Mesenteric fat pad (tissue), 1 donor: Measurements from ENCODE around the gene NEURL1B. TPM values are rescaled to one million over a fixed set of nuclear protein-coding genes. Genes with fewer than 3 reads are reported as not detected.

ENCODE experiments used
- DNase-seq: peaks from one replicate; pipeline ENCODE4 v3.0.0-alpha.2; 2020; ENCODE audit warnings: low spot score
- total RNA-seq: library from RNA; stranded (reverse); fragmentation: NEBNext Ultra II Directional; extraction: Animal tissue kit (Norgen Biotek cat#: 25700); gene quantifications from one replicate; pipeline ENCODE4 v1.2.1, GENCODE V29; 2021
- donor health status: DM: yes; HTN: yes; CAD: no.

The NEURL1B gene
- total RNA-seq, 1 donor from 2014 or later: 35.8 TPM

DNA sequence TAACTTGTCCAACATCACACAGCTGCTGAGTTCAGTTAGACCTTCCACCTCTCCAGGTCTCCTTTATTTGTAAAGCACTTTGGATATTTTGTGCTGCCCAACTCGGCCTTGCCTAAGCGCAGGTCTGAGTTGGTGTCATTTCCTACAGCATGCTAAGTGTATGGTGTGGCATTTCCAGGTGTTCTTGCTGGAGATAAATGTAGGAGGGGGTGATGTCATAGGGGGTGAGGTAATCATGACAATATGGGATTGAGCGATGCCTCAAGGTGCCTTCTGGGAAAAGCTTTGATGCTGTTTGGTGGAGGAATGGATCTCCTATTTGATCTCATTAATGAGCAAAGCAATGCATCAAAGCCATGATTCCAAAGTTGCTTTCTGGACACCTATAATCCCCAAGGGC is 32.3 kb upstream of the NEURL1B start:
- DNase-seq: no peak

DNA sequence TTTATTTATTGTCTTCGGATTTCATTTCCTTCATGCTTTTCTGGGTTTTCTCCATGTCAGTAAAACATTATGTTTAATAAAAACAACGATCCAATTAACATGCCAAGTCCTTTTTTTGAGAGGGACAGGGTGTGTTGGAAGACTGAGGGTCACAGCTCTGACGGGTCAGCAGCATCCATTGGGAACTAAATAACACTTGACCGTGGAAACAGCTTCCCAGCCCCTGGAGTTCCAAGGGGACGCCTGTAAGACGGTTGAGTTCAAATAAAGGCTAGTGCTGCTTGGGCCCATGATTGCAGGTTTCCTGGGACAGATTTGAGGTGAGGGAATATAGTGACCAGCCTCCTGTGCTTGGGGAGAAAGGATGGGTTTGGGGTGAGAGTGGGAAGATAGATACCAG is 30.4 kb upstream of the NEURL1B start:
- no peak for DNase-seq

DNA sequence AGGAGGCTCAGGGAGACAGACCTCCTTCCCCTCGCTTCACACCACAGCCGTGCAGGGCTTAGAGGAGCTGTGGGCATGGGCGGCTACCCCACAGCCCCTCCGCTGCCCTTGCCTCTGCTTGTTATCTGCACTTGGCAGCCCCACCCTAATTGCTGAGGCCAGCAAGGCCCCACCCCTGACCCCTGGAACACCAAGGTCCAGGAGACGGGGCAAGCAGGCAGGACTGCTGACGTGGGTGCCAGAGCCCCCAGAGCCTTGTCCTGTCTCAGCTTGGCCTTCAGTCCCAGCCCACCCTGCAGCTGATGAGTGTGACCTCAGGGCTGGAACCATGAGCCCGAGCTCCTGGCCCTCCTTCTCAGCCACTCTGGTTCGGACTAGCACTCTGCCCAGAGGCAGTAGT is 29.1 kb upstream of the NEURL1B start:
- DNase-seq: peak; percentile 59

DNA sequence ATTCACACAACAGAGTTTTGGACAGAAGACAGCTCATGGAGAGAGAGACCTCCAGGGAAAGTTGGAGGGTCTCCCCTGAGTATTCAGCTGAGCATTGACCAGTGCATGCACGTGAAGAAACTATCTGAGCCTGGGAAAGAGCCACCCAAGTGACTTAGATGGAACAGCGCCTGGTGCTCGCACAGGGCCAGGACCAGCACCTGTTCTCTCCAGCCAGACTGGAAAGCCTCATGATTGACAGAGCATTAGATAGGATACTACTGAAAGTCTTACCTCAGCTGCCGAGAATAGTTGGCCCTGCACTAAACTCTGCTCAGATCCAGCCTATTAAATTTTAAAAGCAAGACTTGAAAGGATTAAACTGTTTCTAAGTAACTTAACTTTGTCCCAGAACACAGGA is 28.3 kb upstream of the NEURL1B start:
- peak; percentile 41 for DNase-seq

DNA sequence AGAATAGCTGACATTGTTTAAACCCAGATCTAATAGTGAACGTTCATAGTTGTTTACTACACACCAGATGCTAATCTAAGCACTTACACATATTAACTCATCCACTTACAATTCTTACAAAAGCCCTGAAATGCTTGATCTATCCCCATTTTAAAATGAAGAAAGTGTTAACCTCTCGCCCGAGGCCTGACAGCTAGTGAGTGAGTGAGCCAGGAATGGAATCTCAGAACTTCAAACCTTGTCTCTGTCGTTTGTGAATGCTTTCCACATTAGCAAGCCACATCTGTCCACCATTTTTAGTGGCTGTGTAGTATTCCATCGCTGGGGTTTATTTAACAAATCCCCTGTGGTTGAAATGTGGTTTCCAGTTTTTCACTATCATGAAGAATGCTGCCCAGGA is 24.9 kb upstream of the NEURL1B start:
- no peak for DNase-seq

DNA sequence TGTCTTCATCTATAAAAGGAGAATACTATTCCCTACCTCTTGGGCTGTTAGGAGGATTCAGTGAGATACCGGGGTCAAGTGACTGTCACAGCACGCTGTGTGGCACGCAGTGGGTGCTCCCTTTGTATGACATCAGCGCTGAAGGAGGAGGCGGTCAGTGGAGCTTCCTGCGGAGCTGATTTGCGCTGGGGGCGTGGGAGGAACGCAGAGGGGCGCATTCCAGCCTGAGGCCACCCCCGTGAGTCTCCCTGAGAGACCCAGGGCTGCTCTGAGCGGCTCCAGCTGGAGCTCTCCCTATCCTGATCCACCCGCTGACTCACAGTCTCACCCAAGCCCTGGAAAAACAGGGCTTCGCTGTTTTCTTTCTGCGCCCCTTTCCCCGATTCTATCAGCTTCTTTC is 24.3 kb upstream of the NEURL1B start:
- peak; percentile 75 for DNase-seq

DNA sequence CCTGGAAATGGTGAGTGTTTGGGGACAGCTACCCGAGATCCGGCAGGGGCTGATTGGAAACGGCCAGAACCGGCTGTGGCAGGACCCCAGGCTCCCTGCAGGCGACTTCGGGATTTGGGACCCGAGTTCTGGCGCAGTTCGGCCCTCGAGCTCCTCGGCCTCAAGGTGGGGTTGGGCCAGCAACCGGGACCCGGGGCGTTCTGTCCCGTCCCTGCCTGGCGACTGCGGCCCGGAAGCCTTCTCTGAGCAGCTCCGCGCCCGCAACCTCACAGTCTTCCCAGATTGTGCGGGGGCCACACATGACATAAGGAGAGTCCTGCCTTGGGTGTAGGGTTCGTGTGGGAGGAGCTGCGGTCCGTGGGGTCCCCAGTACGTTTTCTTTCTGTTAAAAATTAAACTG is 23.2 kb upstream of the NEURL1B start:
- DNase-seq: peak; percentile 83

DNA sequence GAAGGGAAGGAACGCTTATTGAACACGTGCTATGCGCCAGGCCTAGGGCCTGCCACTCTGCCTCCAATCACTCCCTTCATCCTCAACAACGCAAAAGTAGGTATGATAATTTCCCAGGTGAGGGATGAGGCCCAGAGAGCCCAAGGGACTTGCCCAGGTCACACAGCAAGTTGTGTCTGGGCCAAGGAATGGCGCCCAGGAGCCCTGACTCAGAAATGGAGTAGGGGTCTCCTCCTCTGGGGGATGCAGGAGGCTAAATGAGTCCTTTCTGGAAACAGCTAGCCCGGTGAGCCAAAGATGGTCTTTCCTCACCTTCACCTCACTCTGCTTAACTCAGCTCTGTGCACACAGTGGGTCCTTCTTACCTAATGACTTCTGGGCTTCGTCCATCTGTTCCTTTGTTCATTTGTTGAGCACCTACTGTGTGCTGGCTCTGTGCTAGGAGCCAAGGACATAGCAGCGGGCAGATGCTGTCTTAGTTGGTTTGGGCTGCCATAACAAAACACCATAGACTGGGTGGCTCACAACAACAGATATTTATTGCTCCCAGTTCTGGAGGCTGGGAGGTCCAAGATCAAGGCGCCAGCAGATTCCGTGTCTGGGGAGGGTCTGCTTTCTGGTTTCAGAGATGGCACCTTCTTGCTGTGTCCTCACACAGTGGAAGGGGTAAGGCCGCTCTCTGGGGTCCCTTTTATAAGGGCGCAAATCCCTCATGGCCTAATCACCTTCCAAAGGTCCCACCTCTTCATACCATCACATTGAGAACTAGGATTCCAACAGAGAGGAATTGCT is 22.3 kb upstream of the NEURL1B start:
- peak; percentile 53 for DNase-seq

DNA sequence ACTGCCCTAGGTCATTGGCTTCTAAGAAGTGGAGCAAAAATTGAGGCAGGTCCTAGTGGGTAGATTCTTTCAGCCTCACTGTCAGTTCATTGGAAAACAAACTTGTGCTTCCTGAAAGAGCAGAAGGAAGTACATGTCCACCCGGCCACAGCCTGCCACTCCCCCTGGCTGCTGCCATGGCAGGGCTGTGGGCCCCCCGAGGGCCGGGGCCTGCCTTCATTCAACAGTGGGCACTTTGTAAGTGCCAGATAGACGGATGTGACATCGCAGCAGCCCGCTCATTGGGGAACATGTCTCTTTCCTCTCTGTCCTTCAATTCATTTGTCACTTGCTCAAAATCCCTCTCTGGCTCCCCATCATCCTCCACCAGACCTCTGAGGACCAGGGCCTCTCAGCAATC is 20.6 kb upstream of the NEURL1B start:
- peak; percentile 75 for DNase-seq

DNA sequence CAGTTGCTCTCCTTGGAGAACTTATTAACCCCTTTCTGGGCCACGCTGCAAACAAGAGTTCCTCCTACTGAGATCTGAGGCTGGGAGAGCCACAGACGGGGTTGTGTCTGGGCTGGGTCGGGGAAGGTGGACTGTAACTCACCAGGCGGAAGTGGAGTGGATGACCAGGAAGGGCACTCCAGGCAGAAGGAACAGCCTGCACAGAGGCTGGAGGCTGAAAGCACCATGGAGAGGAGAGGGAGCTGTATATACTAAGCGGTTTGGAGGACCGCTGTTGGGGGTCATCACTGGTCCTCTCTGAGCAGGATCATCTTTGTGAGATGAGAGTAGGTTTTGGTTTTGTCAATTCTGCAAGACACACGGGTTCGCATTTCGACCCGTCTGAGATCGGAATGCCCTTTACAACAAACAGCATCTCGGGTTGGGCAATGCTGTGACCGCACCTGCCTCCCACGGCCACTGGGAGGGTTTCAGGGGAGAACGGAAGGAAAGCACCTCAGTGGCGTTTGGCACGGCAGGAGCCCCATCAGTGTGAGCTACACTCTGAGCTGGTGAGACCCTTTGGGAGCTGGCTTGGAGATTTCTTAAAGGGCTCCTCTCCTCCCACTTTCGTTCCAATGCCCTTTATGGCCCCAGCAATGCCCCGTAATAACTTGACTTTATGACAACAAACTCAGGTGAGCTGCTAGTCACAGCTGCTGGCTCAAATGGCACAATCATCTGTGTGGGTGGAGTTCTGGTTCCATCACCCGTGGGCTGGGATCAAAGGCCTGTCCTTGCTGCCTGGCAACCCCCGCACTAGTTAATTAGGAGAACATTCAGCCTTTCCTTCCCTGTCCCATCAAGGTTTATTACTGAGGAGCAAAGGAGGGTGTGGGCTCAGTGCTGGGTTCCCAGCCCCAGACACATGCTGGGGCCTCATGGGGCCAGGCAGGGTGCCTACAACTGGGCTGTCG is 18.7 kb upstream of the NEURL1B start:
- DNase-seq: peak; percentile 82

DNA sequence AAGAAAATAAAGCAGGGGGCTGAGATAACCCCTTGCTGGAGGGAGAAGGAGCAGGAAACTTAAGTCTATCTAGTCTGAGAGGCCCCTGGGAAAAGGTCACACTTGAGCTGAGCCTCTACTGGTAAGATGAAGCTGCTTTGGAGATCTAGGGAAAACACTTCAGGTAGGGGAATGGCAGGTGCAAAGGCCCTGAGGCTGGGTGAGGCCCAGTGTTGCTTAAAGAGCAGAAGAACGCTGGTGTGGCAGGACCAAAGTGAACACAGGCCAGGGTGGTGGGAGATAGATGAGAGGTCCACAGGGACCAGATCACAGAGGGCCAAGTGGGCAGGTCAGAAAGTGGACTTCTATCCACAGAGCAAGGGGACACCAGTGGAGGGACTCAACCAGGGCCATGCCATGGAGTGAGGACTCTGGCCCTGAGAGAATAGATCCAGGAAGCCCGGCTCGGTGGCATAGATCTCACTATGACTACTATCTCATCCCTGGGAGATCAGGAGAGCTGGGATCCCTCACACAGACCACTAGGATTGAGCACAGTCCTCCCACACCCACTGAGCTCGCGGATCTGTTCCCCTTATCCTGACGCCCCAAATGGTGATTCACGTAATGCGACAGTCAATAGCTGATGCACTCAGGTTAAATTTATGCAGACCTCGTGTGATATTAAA is 17.6 kb upstream of the NEURL1B start:
- DNase-seq: peak; percentile 73

DNA sequence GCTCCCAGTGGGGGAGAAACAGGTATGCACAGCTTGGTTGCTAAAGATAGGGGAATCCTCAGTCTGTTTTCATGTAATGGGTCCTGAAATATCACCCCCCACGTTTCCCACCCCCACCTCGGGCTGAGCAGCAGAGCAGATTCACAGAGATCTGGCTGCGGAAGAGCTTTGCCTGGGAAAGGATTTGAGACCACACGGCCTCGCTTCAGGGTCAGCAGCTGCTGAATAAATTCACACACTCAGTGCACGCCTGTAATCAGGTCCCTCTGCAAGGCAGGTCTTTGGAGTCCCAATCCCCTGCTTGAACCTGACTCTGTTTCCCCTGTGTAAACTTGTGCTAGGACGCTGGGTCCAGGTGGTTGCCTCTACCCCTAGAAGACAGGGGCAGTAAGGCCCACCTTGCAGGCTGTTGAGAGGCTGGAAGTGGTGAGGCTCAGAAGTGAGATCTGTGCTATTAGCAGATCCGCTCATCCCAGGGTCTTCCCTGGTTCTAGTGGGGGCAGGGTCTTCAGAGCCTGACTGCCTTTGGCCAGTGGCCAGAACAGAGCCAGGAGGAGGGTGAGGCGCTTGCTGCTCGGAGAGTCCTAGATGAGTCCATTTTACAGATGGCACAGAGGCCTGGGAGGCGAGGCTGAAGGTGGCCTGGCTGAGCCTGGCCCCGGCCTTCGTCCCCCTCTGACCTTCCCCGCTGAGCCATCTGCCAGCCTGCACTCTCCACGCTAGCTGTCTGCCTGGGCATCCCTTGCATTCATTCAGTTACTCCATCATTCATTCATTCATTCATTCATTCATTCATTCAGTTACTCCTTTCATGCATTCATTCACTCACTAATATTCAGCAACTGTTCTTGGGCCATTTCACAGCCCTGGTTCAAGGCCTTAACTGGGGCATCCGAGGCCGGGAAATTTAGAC is 16.7 kb upstream of the NEURL1B start:
- DNase-seq: peak; percentile 83

DNA sequence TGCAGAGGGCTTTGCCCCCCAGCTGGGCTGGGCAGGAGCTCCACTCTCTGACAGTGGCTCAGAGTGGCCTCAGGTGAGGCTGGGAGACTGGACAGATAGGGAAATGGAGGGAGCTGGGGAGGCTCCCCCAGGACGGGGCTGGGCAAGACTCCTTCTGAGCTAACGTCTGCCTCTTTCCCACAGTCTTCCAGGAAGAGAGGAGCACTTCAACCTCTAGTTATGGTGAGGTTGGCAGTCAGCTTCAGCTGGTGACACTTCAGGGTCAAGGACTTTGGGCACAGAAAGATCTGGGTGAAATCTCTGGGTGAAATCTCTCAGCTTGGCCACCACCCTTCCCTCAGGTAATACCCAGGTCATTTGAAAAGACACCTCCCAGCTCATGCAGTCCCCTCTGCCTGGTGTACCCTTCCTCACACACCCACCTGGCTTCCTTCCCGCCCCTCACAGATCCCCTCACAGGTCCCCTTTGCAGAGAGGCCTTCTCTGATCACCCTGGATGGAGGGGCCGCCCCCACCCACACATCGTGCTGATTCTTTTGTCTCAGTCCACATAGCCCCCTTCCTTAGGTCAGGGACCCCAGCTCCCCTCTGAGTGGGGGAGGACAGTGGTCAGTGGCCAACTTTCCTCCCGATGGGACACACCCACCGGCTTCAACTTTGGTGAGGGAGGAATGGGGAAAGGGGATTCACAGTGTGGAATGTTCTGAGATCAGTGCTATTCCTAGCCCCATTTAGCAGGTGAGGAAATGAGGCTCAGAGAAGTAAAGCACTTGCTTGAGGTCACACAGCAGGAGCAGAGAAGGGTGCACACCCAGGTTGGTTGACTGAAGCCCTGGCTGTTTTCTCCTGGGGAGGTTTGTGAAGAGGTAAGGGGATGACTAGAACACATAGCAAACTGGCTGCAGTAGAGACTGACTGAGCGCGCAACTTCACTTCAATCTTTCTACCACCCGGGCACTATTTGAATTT is 15.8 kb upstream of the NEURL1B start:
- DNase-seq: peak; percentile 72

DNA sequence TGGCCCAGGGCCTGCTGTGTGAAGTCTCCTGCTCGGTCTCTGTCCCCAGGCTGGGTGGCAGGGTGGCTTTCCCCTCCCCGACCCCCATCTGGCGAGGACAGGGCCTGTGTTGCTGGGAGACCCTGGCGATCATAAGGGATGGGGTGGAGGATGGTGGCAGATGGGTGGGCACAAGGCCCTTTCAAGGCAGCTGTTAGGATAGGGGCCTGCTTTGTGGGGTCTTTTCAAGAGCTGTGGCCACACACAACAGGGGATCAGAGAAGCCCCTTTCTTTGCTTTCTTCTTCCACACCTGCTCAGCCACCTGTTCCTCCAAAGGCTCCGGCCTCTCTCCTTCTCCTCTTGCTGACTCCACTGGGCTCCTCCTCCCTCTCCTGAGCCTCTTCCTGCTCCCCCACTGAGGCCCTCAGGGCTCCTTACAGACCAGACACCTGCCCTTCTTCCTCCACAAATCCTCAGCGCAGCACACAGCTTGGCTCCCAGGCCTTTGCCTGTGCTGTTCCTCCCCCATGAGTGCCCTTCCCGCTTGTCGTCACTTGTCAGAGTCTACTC is 15.0 kb upstream of the NEURL1B start:
- peak; percentile 80 for DNase-seq

DNA sequence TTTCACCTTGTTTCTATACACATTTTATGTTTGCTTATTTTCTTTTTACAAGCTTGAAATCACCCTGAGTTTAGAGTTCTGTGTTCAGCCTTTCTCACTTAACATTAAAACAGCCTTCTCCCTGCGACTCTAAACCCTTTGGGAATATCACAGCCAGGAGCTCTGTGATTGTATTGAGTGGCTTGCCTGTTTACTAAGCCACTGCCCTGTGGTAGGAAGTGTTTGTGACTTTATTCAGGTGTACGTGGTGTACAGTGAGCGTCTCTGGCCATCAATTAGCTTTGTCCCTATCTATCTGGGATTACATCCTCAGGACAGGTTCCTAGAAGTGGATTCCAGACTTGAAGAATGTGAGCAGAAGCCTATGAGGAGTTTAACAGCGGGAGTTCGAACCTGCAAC is 11.0 kb upstream of the NEURL1B start:
- DNase-seq: no peak

DNA sequence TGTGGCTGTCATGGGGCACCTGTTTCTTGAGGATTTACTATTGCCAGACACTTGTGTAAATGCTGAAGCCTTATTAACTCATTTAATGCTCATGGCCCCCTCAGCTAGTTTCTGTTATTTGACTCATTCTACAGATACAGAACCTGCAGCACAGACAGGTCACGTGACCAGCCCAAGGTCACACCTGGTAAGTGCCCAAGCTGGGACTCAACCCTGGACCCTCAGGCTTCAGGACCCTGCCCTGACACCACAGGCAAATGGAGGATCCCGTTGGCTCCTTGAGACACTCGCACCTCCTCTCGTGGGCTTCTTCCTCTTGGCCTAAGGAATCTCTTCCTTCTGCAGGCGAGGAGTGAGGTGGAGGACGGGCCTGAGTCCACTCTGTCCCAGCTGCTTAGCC is 10.6 kb upstream of the NEURL1B start:
- DNase-seq: no peak

DNA sequence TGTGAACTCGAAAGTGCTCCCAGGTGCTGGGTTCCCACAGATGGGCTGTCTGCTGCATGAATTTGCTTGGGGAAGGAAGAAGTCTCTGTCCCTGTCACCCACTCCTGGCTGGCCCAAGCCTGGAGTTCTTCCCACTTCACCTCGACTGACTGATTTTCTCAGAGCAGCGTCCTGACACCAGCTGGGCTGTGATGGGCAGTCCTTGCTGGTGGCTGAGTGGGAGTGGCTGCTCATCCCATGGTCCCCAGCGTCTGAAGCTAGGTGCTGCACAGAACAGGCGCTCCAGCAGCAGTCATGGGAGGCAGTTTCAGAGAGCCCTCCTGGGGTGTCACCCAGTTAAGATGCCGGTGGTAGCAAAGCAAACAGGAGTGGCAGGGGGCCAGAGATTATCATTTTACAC is 10.1 kb upstream of the NEURL1B start:
- DNase-seq: no peak

DNA sequence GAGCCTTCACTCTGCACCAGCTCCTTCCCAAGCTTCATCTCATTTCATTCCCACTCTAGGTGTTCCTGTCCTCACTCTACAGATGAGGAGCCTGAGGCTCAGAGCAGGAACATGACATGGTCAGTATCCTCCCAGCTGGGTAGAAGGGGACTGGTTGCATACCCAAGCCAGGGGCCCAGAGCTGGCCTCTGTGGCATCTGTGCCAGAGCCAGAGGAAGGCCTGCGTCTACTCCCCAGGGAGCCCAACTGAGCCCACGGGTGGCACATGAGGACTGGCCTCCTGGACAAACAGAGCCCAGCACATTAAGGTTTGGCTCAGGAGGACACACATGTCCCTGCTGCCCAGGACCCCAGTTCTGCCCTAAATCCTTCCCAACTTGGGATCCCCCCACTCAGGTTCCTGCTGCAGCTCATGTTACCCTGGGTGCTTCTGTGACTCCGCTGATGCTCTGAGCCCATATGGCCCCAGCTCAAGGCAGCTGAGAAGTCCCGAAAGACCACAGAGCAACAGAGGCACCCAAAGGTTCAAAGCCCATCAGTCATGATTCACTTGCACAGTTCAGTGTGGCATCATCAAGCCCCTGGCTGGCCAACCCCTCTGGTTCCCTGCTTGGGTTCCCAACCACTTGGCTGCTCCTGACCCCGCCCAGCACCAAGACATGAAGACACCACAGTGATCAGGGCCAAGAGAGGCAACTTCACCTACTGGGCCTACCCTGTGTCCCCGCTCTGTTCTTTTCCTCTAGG is 8.5 kb upstream of the NEURL1B start:
- peak; percentile 20 for DNase-seq
